GM19372 (cell line): Measurements from ENCODE around the gene FBH1.
"Not testable (repeated sequence)": the region's sequence is repeated elsewhere in the genome, so short reads cannot be mapped to it uniquely, and the experiment has no call there.

Experiments
- ATAC-seq: cut with Tn5 transposase; IDR thresholded peaks from one replicate; pipeline ENCODE4 v1.9.1; 2021; ENCODE audit warnings: mild to moderate bottlenecking, low read depth, moderate library complexity; ENCODE audit not compliant: unreplicated experiment

The FBH1 gene

DNA sequence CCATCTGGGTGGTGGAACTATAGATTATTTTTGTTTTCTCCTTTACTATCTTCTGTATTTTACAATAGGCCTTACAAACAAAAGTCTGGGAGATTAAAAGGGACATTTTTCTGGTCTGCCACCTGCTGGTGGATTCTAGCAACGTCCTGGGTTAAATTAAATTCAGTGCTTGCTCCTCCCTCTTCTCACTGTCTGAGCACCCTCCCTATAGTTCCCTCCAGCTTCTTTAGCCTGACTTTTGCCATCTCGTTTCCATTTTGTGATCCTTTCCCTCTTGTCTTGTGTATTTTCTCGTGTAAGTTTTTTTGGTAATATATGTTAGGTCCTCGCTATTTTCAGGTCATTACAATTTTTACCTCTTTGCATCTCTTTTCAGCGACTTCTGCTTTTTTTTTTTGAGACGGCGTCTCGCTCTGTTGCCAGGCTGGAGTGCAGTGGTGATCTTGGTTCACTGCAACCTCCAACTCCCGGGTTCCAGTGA lies 16.5 kb upstream of the FBH1 start:
- peak; percentile 79 for ATAC-seq

DNA sequence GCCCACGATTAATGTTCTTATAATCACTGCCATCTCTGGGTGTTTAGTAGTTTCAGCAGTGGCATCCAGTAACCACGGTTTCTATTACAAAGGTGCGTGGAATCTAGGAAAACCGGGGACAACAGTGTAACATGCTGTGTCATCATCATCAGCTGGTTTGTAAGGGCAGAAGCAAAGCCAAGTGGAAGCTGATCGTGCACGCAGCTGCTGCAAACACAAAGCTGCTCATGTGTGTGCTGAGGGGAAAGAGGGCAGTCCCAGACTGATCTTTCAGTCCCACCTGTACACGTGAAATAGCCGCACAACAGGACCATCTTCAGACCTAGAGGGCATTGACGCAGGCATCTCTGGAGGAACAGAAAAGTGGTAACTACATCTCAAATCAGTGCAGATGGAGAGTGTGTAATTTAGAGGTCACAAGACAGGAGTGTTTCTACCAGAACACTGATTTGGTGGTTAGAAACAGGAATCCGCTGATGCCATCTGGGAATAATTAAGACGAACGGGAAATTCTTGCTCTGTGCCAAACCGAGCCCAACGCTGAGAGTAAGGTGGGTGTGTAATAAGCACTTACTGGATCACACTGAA lies 13.8 kb upstream of the FBH1 start:
- ATAC-seq = no peak

GRCh38 chr10:5877041-5877440 lies 13.0 kb upstream of the FBH1 start:
- ATAC-seq = not testable (repeated sequence)

DNA sequence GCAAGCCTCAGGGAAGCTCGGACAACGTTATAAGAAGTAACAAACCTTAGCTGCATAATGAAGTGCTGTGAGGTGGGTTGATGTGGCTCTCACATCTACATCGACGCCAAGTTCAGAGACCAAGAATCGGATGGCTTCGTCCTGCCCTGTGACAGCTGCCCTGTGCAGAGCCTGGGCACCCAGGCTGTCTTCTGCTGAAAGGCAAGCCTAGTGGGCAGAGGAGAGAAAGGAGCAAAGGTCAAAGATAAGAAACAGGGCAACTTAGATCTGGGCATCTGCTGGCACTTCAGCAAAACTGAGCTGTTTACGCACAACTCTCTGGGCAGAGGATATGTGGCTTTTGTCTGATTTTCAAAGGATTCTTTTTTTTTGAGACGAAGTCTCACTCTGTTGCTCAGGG lies 7.1 kb upstream of the FBH1 start:
- no peak for ATAC-seq

GRCh38 chr10:5885619-5886018 lies 4.4 kb upstream of the FBH1 start:
- no peak for ATAC-seq

DNA sequence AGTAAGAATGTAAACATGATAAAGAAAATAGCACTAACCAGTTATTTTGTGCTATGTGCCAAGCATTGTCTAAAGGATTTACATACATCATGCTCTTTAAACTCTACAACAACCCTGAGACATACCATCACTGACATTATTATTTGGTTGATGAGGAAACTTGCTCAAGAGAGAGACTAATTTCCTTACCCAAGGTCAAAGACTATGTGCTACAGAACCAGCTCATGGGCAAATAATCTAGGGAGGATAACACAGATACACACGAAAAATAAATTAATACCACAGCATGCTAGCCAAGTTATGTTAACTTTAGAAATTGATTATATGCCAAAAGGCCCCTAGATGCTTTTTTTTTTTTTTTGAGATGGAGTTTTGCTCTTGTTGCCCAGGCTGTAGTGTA lies 3.0 kb upstream of the FBH1 start:
- no peak for ATAC-seq

DNA sequence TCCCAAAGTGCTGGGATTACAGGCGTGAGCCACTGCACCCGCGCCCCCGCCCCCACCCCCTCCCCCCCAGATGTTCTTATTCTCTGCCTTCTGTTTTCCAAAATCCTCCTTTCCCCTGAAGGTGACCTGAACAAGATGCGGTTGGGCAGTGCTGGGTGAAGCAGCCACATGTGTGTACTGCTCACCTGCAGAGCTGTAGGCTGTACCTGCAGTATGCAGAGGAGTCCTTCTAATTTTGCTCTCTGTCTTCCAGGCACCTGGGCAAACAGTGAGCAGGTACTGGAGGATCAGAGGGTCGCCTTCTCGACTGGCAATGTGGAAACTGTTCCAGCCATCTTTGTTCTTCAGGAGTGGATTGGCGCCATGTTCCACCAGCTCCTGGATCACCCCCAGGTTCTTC lies 2.4 kb upstream of the FBH1 start:
- no peak for ATAC-seq

- no peak for ATAC-seq
Measured at GRCh38 chr10:5888351-5888750, 1.7 kb upstream of the FBH1 start.

DNA sequence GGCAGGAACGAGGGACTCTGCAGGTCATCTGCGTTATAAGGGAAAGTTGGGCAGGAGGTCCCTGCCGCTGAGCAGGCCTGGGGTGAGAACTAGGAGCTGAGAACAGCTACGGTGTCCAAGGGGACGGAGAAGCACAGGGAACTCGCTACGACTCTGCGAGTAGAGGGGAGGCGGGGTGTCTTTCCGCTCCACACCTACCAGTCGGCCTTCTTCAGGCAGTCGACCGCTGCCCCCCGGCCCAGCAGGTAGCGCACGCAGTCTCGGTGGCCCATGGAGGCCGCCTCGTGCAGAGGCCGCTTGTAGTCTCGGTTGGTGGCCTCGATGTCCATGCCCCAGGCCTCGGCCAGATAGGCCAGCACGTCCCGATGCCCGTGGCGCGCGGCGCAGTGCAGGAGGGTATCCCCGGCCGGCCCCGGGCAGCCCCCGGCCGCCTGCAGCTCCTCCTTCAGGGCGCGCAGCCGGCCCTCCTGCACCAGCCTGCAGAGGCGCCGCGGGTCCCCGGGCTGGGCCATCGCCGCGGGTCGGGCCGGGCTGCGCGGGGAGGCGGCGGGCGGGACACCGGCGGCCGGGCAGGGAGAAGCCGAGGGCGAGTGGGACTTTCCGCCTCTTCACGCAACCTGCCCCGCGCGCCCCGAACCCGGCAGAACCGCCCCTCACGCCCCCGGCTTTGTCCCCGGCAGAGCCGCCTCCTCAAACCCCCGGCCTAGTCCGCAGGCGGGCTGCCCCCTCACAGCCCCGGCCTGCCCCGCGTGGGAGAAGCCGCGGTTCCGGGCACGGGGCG lies 1.0 kb upstream of the FBH1 start:
- ATAC-seq = peak; percentile 23

GRCh38 chr10:5890452-5890915 lies 441 bp downstream of the FBH1 start:
- ATAC-seq = peak; percentile 3

DNA sequence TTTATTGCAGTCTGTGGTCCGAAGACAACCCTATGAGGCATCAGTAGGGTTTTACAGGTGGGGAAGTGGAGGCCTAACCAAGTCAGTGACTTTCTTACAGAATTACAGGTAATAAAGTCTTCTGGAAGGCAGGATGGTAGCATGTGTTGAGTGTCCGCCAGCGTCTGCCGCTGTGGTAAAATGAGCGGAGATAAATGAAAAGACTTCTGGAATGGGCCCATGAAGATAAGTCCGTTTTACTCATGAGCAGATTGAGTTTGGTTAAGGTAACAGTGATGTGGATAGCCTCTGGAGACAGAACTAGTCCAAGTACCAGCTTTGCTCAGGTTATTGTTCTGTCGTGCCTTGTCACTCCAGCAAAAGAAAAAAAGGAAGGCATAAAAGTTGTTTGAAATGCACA lies 966 bp downstream of the FBH1 start:
- ATAC-seq = no peak

DNA sequence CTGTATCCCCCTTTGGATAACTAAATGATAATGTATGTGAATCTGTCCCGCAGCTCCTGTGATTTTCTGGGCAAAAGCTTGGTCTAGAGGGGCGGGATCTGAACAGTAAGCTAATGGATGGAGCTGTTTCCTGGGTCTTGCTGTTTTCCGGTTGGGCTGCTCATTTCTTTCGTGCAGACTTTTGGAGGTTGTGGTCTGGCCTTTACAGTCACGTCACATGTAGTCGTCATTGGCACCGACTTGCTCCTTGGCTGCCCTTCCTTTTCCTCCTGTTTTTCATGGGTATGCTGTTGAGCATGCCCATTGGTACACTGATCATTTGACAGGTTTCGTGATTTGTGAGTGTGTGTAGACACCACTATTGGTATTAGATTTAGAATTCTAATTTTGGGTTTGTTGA lies 2.0 kb downstream of the FBH1 start:
- no peak for ATAC-seq

- no peak for ATAC-seq
Measured at GRCh38 chr10:5893321-5893720, 3.3 kb downstream of the FBH1 start.

- ATAC-seq = no peak
Measured at GRCh38 chr10:5894403-5894802, 4.4 kb downstream of the FBH1 start.

- ATAC-seq = no peak
Measured at GRCh38 chr10:5894873-5895272, 4.8 kb downstream of the FBH1 start.

DNA sequence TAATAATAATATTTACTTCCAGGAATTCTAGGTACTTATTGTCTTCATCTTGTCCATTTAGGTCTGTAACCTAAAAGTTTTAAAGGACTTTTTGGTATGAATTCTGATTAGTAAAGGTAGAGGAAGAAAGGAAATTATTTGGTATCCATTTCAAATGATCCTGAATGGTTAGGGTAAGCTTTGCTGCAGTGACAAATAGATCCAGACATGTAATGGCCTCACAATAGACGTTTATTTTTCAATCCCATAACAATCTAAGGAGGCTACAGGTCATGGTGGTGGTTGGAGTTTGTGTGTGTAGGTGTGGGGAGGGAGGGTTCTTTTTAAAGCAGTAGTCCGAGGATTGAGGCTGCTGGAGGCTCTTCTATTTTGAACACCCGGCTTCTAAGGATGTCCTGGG lies 5.3 kb downstream of the FBH1 start:
- ATAC-seq = no peak

- ATAC-seq = peak; percentile 58
Measured at GRCh38 chr10:5895804-5896203, 5.8 kb downstream of the FBH1 start.

DNA sequence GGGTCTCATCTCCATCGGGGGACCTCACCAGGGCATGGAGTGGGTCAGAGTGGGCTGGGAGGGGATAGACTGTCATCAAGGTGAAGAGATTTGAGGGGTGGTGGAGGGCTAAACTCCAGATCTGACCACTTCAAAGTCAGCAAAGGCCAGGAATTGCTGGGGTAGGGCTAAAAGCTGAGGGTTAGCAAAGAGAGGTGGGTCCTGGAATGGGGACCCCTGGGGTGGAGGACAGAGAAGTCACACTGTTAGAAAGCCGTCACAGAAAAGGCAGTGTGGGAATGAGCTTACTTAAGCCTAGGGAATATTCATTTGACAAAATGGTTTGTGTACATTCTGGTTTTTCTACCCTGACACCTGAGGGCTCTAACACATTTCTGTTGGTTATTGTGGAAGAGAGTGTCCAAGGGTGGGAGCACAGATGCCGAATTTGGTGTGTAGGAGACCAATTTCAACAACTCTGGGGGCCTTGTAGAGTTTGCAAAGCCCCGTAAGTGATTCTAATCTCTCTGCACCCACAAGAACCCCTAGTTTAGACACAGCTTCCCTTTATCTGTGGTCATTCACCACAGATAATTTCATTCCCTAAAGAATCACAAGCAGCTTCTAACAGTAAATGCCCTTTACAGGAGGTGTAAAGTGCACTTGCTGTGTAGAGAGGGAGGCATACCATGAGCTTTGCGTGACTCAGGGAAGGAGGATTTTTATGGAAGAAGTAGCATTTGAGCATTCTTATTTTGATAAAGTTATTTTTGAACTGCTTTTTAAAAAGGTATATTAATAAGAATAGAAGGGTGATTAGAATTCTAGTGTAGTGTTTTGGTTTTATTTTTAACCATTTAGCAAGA lies 6.4 kb downstream of the FBH1 start:
- no peak for ATAC-seq

DNA sequence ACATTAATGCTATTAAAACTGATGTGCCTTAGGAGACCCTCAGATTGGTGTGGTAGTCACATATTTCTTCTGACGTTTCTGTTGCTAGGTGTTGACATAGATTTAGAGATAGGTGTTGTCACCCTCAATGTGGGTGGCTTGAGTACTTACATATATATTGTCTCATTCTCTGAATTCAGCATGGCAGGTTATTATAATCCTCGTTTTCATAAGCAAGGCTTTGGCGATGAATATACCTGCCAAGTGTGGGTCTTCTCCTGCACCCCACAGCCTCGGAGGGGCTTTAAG lies 7.0 kb downstream of the FBH1 start:
- ATAC-seq = no peak

DNA sequence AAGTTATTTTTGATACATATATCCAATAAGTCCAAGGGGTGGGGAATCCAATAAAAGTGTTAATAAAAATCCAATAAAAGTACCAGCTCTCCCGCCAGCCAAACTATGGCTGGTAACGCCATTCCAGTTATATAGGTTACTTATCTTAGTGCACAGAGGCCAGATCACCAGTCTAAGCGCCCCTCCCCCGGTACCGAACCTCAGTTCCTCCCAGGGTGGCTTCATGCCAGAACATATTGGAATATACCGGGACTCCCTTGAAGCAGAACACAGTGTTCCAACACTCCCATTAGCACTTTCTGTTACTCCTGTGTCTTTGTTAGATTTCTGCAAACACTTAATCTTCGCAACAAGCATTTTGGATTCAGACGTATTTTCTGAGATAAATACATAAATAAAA lies 7.5 kb downstream of the FBH1 start:
- ATAC-seq = no peak

GRCh38 chr10:5898163-5898562 lies 8.1 kb downstream of the FBH1 start:
- no peak for ATAC-seq
